IPS-18a (cell line): ENCODE data around the gene ATP1A2.

Experiments
- H3K27ac ChIP-seq: one replicate; pipeline ENCODE4 v1.5.1; 2013; ENCODE audit warnings: low read length
- H3K27me3 ChIP-seq: one replicate; pipeline ENCODE4 v1.6.1; 2013; ENCODE audit warnings: mild to moderate bottlenecking, low read length; ENCODE audit not compliant: control insufficient read depth, insufficient read depth
- H3K36me3 ChIP-seq: one replicate; pipeline ENCODE4 v1.6.1; 2013; ENCODE audit warnings: low read depth, low read length; ENCODE audit not compliant: control insufficient read depth
- H3K4me1 ChIP-seq: one replicate; pipeline ENCODE4 v1.6.1; 2013; ENCODE audit warnings: low read depth, low read length; ENCODE audit not compliant: control insufficient read depth
- H3K4me3 ChIP-seq: one replicate; pipeline ENCODE4 v1.5.1; 2013; ENCODE audit warnings: low read length
- H3K9ac ChIP-seq: one replicate; pipeline ENCODE4 v1.6.1; 2013; ENCODE audit warnings: mild to moderate bottlenecking, low read length, moderate library complexity
- H3K9me3 ChIP-seq: one replicate; pipeline ENCODE4 v1.6.1; 2013; ENCODE audit warnings: low read depth, low read length; ENCODE audit not compliant: control insufficient read depth

ATP1A2 gene

GRCh38 chr1:160097151-160097910 lies 18.2 kb upstream of the ATP1A2 start:
- Histone ChIP-seq H3K27ac (no peak overlapping the region), H3K9ac (peak overlapping the region; percentile 32), H3K27me3 (peaks cover 7% of the 10 kb centered on the region), H3K9me3 (no peaks in the 10 kb centered on the region), H3K4me1 (peaks cover 37% of the 10 kb centered on the region), H3K4me3 (peak overlapping the region; percentile 72), H3K36me3 (peaks cover 8% of the 10 kb centered on the region)

DNA sequence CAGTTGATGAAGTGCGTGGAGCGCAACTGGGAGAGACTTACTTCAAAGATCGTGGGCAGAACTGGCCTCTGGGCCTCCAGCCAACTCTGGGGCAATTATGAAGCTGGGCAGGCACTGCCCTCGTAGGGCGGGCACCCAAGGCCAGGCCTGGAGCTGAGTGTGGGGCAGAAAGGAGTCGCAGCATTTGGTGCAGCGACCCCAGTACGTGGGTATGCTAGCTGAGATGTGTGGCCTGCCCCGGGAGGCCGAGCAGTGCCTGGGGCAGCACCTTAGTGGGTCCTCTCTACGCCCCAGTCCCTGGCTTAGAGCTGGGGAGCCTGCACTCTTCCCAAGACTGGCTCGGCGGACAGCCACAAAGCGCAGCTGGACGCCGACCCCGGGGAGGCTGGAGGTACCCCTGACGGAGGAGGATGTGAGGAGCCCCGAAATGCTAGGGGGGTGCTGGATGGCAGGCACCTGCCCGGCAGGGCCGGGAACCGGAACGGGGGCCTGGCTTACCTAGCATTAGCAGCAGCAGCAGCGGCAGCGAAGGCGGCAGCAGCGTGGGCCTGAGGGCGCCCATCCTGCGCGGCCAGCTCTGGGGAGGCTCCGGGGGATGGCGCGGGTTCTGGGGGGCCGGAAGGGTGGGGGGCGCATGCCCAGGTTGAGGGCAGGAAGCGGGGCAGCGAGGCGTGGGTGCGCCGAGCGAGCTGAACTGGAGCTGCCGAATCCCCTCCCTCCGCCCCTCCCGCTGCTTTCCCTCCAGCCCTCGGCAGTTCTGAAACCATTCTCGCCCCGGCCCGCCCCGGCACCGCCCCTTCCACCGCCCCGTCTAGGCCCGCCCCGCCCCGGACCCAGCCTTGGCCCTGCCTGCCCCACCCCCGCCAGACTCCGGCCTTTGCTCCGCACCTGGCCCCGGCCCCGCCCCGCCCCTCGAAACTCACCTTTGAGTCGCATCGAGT lies 17.4 kb upstream of the ATP1A2 start, which contains the start of gene IGSF8:
TSS of gene IGSF8 (minus strand) at position 709 of the 941 bp plus-strand sequence. CDS start at position 562, 147 bp downstream.
- Histone ChIP-seq H3K9ac (peak within 1 kb of the TSS; percentile 32), H3K9me3 (no peaks in the 10 kb centered on the region), H3K4me1 (peaks cover 37% of the 10 kb centered on the region), H3K4me3 (peak within 1 kb of the TSS; percentile 72), H3K36me3 (peaks cover 5% of the 10 kb centered on the region), H3K27ac (no peak within 1 kb of the TSS), H3K27me3 (peaks cover 7% of the 10 kb centered on the region)

DNA sequence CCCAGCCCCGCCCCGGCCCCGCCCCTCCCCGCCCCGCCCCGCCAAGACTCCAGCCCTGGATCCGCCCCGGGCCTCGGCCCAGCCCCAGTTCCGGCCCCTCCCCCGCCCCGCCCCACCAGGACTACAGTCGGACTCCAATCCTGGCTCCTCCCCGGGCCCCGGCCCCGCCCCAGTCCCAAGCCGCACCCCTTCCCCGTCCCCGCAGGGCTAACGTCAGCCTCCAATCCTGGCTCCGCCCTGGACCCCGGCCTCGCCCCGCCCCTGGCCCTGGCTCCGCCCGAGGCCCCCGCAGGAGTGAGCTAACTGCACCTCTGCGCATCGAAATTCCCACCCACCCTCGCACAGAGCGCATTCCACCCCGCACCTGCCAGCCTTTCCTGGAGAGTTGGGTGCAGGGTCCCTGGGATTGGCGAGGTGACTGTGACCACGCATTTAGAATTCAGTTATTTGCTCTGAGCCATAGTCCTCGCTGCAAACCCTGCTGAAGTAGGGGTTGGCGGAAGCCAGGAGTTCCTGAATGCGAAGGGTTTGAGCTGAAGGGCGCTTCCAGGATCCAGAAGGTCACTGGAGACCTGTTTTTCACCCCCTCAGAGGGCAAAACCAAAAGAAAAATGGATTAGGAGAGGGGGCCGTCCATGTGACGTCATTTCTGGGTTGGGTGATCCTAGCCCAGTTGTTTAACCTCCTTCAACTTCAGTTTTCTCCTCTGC lies 16.6 kb upstream of the ATP1A2 start:
- Histone ChIP-seq H3K27me3 (peaks cover 7% of the 10 kb centered on the region), H3K4me1 (peaks cover 40% of the 10 kb centered on the region), H3K27ac (no peak overlapping the region), H3K9ac (no peak overlapping the region), H3K36me3 (no peaks in the 10 kb centered on the region), H3K9me3 (no peaks in the 10 kb centered on the region), H3K4me3 (peak overlapping the region; percentile 56)

DNA sequence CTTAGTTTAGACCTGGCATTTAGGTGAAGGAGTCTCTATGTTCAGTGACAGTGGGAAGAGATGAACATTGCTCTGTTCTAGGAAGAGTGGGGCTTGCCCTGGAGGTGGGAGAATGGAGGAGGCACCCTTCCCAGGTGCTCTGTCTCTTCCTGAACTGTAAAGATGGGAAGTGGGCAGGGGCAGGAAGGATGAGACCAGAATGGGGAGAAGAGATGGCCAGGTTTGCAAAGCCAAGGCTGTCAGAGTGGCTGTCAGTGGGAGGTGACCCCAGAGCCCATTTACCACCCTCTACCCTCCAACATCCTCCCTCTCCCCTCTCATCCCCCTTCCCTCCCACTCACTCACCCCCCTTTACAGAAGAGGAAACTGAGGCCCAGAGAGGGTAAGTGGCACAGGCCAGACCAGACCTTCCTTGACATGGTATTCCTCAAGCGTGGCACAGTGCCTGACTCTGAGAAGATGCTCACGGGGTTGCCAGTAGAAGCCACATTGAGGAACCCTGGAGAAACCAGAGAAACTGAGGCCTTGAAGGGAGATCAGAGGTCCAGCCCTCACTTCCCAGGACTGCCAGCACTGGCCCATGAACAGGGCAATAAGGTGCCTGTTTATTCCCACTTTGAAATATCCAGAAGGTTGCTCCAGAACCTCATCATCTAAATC lies 15.7 kb upstream of the ATP1A2 start:
- Histone ChIP-seq H3K4me1 (peaks cover 47% of the 10 kb centered on the region), H3K27me3 (peaks cover 7% of the 10 kb centered on the region), H3K4me3 (no peak overlapping the region), H3K9ac (no peak overlapping the region), H3K27ac (no peak overlapping the region), H3K36me3 (no peaks in the 10 kb centered on the region), H3K9me3 (no peaks in the 10 kb centered on the region)

DNA sequence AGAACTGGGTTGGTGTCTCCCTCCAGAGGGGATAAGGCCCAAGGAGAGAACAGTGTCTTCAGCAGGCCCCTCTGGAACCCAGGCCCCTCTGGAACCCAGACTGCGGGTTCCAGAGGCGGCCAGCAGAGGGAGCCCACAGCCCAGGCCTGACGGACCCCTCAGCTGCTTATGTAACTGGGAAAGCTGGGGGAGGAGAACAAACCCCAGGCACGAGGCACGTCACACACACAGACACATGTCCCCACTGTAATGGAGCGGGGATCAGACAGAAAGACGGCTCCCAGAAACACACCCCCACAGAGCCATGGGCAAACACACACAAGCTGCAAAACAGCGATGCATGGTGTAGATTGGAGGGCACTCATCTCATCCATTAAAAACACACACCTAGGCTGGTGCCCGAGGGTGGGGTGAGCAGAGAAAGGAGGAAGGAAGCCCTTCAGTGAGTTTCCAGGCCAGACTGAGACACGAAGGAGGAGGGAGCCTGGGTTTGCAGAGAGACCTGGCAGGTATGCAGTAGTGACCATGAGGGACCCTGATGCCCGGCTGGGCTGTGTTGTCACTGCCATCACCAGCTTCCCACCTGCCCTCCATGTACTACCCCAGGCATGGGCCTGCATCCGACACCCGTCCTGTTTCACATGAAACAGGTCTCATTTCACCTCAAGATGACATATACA lies 14.4 kb upstream of the ATP1A2 start:
- no peaks in the 10 kb centered on the region for H3K9me3 ChIP-seq
- H3K9ac ChIP-seq = no peak overlapping the region
- H3K4me3 ChIP-seq = no peak overlapping the region
- H3K36me3 ChIP-seq = no peaks in the 10 kb centered on the region
- H3K27ac ChIP-seq = no peak overlapping the region
- H3K27me3 ChIP-seq = peaks cover 7% of the 10 kb centered on the region
- H3K4me1 ChIP-seq = peaks cover 35% of the 10 kb centered on the region

DNA sequence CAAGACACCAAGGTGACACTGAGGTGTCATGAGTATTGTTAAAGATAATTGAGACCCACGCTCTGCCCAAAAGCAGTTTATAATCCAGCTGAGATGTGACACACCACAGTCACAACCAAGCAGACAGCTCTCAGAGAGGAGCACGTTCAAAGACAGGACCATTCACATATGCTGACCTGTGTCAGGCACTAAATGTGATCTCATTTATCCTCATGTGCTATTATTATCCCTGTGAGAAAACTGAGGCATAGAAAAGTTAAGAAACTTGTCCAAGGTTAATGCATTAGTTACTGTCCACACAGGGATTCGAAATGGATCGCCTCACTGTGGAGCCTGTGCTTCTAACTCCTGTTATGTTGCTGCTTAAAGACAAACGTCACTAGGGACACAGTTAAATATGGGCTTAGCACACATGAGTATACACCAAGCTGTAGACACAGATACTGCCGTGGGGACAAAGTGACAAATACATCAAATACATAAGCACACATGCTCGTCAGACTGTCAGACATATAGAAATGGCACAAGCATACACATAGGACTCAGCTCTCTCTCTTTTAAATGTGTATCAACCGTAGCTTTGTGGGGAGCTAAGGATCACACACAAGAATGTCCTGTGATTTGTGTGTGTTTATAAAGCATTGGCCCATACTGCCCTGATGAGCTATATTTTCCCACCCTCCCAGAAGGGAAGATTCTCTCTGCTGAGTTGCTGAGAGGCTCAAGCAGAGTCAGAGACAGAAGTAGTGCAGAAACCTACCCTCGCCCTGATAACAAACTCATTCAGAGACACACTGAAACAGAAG lies 13.6 kb upstream of the ATP1A2 start:
- no peaks in the 10 kb centered on the region for H3K9me3 ChIP-seq
- no peak overlapping the region for H3K27ac ChIP-seq
- H3K27me3 ChIP-seq = peaks cover 7% of the 10 kb centered on the region
- no peak overlapping the region for H3K4me3 ChIP-seq
- no peaks in the 10 kb centered on the region for H3K36me3 ChIP-seq
- no peak overlapping the region for H3K9ac ChIP-seq
- peaks cover 27% of the 10 kb centered on the region for H3K4me1 ChIP-seq

- no peak overlapping the region for H3K9ac ChIP-seq
- H3K4me3 ChIP-seq = no peak overlapping the region
- peaks cover 24% of the 10 kb centered on the region for H3K4me1 ChIP-seq
- H3K9me3 ChIP-seq = no peaks in the 10 kb centered on the region
- no peak overlapping the region for H3K27ac ChIP-seq
- H3K36me3 ChIP-seq = no peaks in the 10 kb centered on the region
- H3K27me3 ChIP-seq = peaks cover 7% of the 10 kb centered on the region
Measured at GRCh38 chr1:160103658-160104408, 11.7 kb upstream of the ATP1A2 start.

DNA sequence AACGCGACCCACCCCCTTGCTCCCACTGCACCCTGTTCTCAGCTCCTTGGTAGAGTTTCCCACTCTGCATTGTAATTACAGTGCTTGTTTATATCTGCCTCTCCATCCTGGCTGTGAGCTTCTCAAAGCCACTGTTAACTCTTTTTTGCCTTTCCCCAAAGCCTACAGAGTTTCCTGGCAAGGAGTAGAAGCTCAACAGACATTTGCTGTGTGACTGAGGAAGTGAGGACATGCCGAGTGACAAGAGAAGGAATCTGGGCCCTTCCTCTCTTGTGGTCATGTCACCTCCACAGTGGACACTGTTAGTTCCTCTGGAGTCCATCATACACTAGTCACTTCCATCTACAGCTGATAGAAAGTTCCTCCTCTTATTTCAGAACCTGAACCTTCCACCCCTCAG lies 11.1 kb upstream of the ATP1A2 start:
- Histone ChIP-seq H3K9ac (no peak overlapping the region), H3K36me3 (no peaks in the 10 kb centered on the region), H3K4me3 (no peak overlapping the region), H3K4me1 (peaks cover 26% of the 10 kb centered on the region), H3K9me3 (no peaks in the 10 kb centered on the region), H3K27me3 (peaks cover 4% of the 10 kb centered on the region), H3K27ac (no peak overlapping the region)

DNA sequence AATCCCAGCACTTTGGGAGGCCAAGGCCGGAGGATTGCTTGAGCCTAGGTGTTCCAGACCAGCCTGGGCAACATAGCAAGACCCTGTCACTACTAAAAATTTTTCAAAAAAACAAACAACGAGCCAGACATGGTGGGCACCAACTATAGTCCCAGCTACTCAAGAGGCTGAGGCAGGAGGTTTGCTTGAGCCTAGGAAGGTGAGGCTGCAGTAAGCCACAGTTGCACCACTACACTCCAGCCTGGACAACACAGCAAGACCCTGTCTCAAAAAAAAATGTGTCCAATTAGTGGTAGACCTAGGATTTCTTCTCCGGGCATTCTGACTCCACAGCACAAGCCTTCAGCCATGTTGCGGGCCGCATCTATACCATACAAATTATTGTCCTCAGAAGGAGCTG lies 10.4 kb upstream of the ATP1A2 start:
- Histone ChIP-seq H3K36me3 (no peaks in the 10 kb centered on the region), H3K27me3 (no peaks in the 10 kb centered on the region), H3K4me1 (peaks cover 32% of the 10 kb centered on the region)

More for the DNA sequence above, 10.4 kb upstream of the ATP1A2 start:
- Histone ChIP-seq H3K9me3 (no peaks in the 10 kb centered on the region), H3K9ac (no peak overlapping the region), H3K4me3 (no peak overlapping the region), H3K27ac (no peak overlapping the region)
